NCI-H2227 (cell line): ENCODE results near the gene GRK7.
"Not testable (repeated sequence)": the region's sequence is repeated elsewhere in the genome, so short reads cannot be mapped to it uniquely, and the experiment has no call there.

Experiments
- DNase-seq: peaks from one replicate; lab custom pipeline; 2025; ENCODE audit not compliant: unreplicated experiment; lab: John Stamatoyannopoulos, UW

Gene GRK7

DNA sequence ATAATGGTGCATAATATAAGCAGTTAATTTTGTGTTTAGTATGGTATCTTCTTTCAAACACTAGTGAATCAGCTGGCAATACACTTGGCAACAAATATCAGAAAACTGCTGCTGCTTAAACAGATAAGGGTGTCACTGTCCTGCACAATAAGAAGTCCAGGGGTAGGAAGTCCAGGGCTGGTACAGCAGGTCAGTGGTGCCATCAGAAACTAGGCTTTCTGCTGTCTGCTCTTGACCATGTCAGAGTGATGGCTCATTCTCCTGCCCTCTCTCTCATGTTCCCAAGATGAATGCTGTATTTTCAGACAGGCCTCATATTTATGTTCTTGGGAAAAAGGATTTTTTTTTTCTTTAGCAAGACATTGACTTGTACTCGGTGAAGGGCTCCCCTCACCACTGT is 9.2 kb upstream of the GRK7 start:
- no peak for DNase-seq

DNA sequence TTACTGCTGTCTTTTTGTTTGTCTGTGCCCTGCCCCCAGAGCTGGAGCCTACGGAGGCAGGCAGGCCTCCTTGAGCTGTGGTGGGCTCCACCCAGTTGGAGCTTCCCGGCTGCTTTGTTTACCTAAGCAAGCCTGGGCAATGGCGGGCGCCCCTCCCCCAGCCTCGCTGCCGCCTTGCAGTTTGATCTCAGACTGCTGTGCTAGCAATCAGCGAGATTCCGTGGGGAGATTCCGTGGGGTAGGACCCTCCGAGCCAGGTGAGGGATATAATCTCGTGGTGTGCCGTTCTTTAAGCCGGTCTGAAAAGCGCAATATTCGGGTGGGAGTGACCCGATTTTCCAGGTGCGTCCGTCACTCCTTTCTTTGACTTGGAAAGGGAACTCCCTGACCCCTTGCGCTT is 656 bp upstream of the GRK7 start:
- DNase-seq = not testable (repeated sequence)

- no peak for DNase-seq
Measured at GRCh38 chr3:141764045-141764444, 837 bp downstream of the GRK7 start.

GRCh38 chr3:141764465-141764864 is 1.3 kb downstream of the GRK7 start:
- no peak for DNase-seq

DNA sequence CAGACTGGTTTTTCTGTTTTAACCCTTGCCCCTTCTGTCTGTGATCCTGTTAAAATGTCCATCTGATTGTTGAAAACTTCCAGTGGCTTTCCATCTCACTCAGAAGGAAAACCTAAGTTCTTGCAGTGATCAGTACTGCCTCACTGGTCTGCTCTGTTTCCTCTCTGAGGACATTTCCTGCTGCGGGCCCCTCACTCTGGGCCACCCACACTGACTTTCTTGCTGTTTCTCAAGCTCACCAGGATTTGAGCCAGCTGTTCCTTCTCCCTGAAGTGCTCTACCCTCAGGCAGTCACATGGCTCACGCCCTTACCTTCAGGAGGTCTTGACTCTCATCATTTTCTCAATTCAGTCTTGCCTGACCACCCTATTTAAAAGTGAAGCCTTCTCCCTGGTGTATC is 1.8 kb downstream of the GRK7 start:
- DNase-seq = no peak

DNA sequence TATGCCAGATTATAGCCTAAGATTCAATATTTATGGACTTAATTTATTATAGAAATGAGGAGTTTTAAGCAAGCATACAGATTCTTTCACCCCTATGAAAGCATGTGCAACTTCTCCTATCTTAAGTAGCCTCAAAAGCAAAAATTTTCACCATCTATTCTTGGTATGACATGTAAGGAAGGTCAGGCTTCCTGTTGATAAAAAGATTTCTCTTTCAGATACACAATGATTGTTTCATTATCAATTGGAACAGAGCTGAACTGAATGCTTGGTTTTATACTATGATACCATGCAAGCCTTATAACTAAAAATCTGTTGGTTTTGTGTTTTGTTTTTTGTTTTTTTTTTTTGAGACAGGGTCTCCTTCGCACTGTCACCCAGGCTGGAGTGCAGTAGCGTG is 3.9 kb downstream of the GRK7 start:
- no peak for DNase-seq

DNA sequence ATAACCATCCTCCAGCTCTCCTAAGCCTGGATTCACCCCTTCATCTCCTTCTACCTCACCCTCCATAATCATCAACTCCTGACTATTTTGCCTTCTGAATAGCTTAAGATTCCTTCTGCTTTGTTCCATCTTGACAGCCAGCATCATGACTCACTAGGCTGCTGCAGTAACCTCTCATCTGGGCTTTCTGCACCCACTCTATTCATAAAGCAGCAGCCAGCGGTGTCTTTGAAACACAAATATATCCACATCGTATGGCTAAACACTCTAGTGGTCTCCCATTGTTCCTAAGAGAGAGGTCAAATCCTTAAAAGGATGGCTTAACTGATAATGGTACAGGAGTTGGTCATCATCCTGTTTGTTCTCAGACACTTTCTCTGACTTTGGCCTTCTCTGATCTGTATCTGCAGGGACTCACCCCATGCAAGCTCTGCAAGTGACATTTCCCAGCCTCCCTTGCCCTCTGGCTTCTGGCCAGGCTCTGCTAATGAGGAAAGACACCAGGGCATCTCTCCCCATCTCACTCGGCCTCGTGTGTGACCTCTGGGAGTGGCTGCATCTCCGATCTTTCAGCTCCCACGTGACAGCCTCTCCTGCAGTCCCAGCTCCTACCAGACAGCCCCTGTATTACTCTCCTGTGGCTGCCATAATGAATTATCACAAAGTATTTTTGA is 6.2 kb downstream of the GRK7 start:
- DNase-seq = peak; percentile 45

DNA sequence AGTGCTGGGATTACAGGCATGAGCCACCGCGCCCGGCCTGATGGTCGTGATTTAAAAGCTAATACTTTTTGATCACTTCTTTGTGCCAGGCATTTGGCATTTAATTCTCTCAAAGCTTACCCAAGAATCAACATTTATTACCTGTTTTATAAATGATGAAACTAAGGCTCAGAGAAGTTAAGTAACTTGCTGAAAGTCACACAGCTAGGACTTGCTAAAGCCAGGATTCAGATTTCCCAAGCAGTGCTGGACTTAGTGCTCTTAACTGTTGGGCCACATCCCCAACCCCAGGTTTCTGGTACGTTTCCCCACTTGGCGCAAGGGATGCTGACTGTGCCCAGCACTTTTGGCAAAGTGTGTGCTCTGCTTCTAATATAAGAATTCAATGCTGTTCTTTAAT is 10.5 kb downstream of the GRK7 start:
- no peak for DNase-seq

GRCh38 chr3:141776376-141776775 is 13.2 kb downstream of the GRK7 start:
- DNase-seq = no peak

DNA sequence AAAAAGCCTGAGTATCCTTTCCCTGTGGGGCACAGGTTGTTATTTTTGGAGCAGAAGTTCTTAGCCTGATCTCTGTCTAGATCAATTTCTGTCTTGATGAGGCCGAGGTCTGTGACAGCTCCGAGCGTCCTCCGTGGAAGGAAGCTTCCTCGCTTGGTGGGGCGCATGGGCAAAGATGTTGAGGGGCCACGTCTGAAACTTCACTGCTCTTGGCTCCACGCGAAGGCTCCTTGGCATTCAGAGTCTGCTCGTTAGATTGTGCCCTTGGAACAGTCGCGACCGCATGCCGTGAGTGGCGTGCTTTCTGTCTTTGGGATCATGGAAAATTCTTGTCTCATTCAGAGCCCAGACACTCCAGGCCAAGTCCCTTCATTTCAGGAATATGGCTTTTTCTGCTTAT is 13.7 kb downstream of the GRK7 start:
- no peak for DNase-seq

GRCh38 chr3:141777957-141778813 is 15.0 kb downstream of the GRK7 start:
- DNase-seq = no peak

DNA sequence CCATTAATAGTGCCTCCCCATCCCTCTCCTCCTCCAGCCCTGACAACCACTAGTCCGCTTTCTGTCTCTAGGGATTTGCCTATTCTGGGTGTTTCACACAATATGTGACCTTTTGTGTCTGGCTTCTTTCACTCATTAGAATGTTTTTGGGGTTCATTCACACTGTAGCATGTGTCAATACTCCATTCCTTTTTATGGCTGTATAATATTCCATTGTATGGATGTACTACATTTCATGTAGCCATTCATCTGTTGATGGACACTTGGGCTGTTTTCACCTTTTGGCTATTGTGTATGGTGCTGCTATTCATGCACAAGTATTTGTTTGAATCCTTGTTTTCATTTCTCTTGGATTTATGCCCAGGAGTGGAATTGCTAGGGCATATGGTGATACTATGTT is 16.5 kb downstream of the GRK7 start:
- DNase-seq = no peak

- DNase-seq = no peak
Measured at GRCh38 chr3:141782386-141782932, 19.3 kb downstream of the GRK7 start.

- DNase-seq = no peak
Measured at GRCh38 chr3:141783632-141784031, 20.4 kb downstream of the GRK7 start.

DNA sequence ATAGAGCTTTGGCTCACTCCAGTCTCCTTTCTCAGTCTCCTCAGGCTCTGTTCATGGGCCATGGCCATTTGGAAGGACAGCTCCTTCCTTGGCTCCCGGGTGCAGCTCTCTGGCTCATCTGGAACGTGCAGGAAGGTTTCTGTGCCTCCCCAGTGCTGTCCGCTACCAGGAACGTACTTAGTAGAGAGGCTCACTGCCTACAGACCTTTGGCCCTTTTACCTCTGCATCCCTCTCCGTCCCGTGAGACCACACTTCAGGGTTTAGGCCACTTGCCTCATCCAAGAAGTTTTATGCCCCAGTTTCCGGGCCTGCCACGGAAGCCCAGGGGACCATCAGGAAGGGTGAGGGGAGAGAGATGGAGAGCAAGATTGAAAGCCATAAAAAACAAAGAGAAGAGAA is 20.9 kb downstream of the GRK7 start:
- DNase-seq = no peak

DNA sequence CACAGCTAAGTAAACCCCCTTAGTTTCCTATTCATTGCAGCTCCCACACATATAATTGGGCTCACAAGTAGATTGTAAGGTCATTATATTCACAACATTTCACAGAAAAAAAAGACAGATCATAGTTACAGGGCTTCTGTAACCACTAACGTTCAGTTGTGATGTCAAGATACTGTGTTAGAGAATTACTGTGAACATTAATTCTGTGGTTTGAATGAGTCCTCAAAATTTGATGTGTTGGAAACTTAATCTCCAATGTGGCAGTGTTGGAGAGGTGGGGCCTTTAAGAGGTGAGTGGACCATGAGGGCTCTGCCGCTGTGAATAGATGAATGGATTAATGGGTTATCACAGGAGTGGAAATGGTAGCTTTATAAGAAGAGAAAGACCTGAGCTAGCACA is 21.3 kb downstream of the GRK7 start:
- no peak for DNase-seq

DNA sequence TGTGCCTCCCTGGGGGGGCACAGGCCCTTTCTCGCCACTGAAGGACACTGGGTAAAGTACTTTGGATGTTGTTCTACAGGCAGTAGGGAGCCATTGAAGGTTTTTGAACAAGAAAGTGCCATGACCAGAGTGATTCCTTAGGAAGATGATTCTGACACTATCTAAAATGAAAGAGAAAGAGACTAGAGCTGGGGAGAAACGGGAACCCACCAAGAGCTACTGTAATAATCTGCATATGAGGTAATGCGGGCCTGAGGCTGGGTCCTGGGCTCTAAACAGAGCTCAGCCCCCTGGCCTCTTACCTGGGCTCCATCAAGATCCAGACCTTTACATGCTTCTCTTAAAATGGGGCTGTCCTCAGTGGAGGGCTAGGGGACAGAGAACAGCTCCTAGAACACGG is 24.9 kb downstream of the GRK7 start:
- no peak for DNase-seq

GRCh38 chr3:141788750-141789149 is 25.5 kb downstream of the GRK7 start:
- not testable (repeated sequence) for DNase-seq

DNA sequence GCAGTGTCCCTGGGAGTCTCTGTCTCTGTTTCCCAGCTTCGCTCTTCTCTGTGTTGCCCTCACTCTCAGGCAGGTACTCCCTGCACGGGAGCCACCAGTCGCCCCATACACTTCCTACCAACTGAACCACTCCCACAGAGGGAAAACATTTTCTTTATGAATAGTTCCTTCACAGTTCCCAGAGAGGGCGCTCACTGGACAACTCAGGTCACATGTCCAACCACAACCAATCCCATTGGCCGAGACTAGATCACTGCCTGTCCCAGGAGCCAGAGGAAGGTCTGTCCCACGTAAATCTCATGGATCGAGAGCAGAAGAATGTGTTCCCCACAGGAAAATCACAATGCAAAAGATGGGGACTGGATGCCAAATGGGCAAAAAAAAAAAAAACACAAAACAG is 26.1 kb downstream of the GRK7 start:
- DNase-seq = no peak

GRCh38 chr3:141790171-141790570 is 27.0 kb downstream of the GRK7 start:
- no peak for DNase-seq

DNA sequence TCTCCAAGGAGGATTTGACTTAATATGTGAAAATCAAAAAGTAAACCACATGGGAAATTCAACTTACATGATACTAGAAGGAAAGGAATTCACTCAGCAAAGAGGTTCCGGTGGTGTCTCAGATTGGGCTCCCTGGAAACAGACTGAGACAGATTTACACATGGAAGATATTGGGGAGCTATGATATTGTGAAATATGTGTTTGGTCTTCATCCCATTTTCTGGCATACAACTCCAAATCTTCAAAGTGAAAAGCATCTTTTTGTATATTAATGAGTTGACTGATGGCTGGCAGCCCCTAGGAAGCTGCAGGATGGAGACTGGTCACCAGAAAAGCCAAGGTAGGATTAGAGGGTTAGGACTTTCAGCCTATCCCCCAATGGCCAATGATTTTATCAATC is 29.3 kb downstream of the GRK7 start:
- no peak for DNase-seq
